ENCODE data around the gene AFAP1L2.

DNA sequence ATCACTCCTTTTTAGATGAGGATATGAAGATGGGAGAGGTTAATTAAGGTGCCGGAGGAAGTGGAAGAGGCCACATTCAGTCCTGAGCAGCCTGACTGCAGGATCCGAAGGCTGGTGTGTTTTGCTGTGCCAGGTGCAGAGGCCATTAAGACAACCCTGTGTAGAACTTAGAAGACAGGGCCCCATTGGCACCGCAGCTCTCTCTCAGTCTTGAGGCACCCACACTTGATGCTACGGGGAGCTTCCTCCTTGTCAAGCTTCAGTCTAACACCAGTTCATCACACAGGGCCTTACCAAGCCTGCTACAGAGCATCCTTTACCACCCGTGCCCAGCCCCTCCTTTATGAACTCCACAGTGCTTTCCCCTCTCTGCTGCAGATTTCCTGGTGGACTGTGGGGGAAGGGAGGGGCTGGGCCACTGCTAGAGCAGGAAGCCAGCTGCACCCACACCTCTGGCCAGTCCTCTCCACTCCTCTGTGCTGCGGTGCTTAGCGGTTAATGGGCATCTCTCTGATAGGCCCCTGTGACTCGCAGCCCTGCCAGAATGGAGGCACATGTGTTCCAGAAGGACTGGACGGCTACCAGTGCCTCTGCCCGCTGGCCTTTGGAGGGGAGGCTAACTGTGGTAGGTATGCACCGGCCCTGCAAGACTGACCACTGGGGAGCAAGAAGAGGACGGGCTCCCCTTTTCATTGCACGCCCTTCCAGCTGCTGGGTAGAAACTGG lies 119.8 kb downstream of the AFAP1L2 start:
- TF ChIP-seq CTCF (IDR thresholded peaks at IDR 0.05) (no peak), POLR2A (IDR thresholded peaks at IDR 0.05) (no peak)

Data from body of pancreas (tissue), 4 donors.